ENCODE data around the gene TMEM17.

GRCh38 chr2:62545261-62545660 lies 39.3 kb upstream of the TMEM17 start:
- TF ChIP-seq CTCF (IDR thresholded peaks at IDR 0.05): no peak
- TF ChIP-seq POLR2A (IDR thresholded peaks at IDR 0.05): no peak

Measured in heart left ventricle (tissue), 13 donors.